Stomach (tissue), 9 donors: ENCODE results near the gene PDE4B. TPM values are rescaled to one million over a fixed set of nuclear protein-coding genes. Genes with fewer than 3 reads are reported as not detected.

Experiments
- DNase-seq, 2 donors: peaks; one replicate each; pipeline versions ENCODE4 v3.0.0 to v3.0.0-alpha.2; 2013 to 2019
- H3K27ac ChIP-seq, 5 donors: fragments of 200-600 bp in 4 of 5; sonication (generic) in 4 of 5; one replicate each; pipeline ENCODE4 v1.5.1; 2013 to 2019; ENCODE audit warnings: mild to moderate bottlenecking in 1 of 5, moderate library complexity in 1 of 5
- H3K27me3 ChIP-seq, 3 donors: fragments of 200-600 bp; sonication (generic); one replicate each; pipeline ENCODE4 v1.5.1; 2017 to 2019; ENCODE audit warnings: mixed run types in 1 of 3
- H3K36me3 ChIP-seq, 4 donors: fragments of 200-600 bp; sonication (generic); 1 replicate in 3 of 4; 2 replicates in 1 of 4; pipeline ENCODE4 v1.5.1; 2016 to 2019
- H3K4me1 ChIP-seq, 4 donors: fragments of 200-600 bp; sonication (generic); one replicate each; pipeline ENCODE4 v1.5.1; 2016 to 2019
- H3K4me3 ChIP-seq, 4 donors: fragments of 200-600 bp; sonication (generic) in 3 of 4; one replicate each; pipeline ENCODE4 v1.5.1; 2016 to 2019; ENCODE audit warnings: mild to moderate bottlenecking in 1 of 4
- H3K9me3 ChIP-seq, 4 donors: fragments of 200-600 bp; sonication (generic); one replicate each; pipeline ENCODE4 v1.5.1; 2016 to 2019
- EP300 ChIP-seq: sonication (generic); formaldehyde crosslinking; IDR thresholded peaks from one replicate; pipeline ENCODE4 v1.6.1; 2017; ENCODE audit warnings: antibody characterized with exemption
- POLR2A ChIP-seq, 4 donors: fragments of 450-650 bp; IDR thresholded peaks; one replicate each; pipeline ENCODE4 v1.6.1; 2016; ENCODE audit warnings: antibody characterized with exemption in 4 of 4, control low read depth in 2 of 4, mild to moderate bottlenecking in 1 of 4, moderate library complexity in 1 of 4
- POLR2AphosphoS5 ChIP-seq, 3 donors: sonication (generic); formaldehyde crosslinking; IDR thresholded peaks; one replicate each; pipeline ENCODE4 v1.6.1; 2016; ENCODE audit warnings: antibody characterized with exemption in 3 of 3
- WGBS, 5 donors: extraction: QIAGEN DNeasy Blood & Tissue Kit in 3 of 5; methylation state at CpG; one replicate each; pipeline versions ENCODE4 v1.1.5 to v1.1.7; 2013 to 2018; 5-methylcytosine and 5-hydroxymethylcytosine counted together
- intact Hi-C: fragments of 100-400 bp; cut with DNase I; formaldehyde crosslinking; loops from one replicate; pipeline ENCODE4 v1.15.1; 2023; ENCODE audit warnings: low total_unique reads
- polyA plus RNA-seq, 3 donors: library from polyadenylated mRNA; stranded (reverse); fragments of 200-250 nt; gene quantifications; one replicate each; pipeline ENCODE4 v1.2.3, GENCODE V29; 2013
- total RNA-seq, 5 donors: library from RNA; depleted of rRNA; stranded (reverse); fragments of >200 nt; gene quantifications; one replicate each; pipeline versions ENCODE4 v1.1.0 to v1.2.3, GENCODE V29; 2014 to 2016
- TF ChIP-seq, protein P1 (sequence below), 7 experiments: fragments of 450-650 bp in 4 of 7; fragments of 200-600 bp in 3 of 7; sonication (generic) in 3 of 7; IDR thresholded peaks; one replicate each; pipeline ENCODE4 v1.5.1; 2016 to 2019; ENCODE audit warnings: antibody characterized with exemption in 7 of 7, control low read depth in 2 of 7, mild to moderate bottlenecking in 1 of 7
- donor health status: healthy with polysubstance abuse.
- donor health status: Bipolar disorder and iron deficiency.
- donor health status: healthy.

The PDE4B gene
- total and polyA plus RNA-seq, 8 donors, result 0.45 to 34.3 (median 3.2) TPM

DNA sequence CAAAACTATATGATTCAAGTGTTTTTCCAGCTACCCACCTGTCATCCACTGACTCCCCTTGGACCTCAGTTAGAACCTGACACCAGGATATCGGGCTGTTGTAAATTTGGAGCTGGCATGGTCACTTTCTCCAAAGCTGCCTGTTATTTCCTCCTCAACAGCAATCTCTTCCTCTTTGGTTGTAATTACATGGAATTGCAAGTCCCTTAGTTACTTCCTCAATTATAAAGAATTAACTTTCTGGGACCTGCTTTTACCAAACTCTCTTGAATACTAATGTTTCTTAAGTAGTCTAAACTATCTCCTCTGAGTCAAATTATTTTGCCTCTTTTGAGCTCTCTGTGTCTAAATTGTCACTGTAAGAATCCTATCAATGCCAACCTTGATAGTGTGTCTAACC lies 590.9 kb downstream of the PDE4B start:
- no peaks in the 10 kb centered on the region for H3K27me3 ChIP-seq
- no peak overlapping the region for H3K27ac ChIP-seq
- TF ChIP-seq POLR2A (IDR thresholded peaks at IDR 0.05) (no peak), EP300 (no peak), POLR2AphosphoS5 (IDR thresholded peaks at IDR 0.05) (no peak)
- TF ChIP-seq, protein P1, sequence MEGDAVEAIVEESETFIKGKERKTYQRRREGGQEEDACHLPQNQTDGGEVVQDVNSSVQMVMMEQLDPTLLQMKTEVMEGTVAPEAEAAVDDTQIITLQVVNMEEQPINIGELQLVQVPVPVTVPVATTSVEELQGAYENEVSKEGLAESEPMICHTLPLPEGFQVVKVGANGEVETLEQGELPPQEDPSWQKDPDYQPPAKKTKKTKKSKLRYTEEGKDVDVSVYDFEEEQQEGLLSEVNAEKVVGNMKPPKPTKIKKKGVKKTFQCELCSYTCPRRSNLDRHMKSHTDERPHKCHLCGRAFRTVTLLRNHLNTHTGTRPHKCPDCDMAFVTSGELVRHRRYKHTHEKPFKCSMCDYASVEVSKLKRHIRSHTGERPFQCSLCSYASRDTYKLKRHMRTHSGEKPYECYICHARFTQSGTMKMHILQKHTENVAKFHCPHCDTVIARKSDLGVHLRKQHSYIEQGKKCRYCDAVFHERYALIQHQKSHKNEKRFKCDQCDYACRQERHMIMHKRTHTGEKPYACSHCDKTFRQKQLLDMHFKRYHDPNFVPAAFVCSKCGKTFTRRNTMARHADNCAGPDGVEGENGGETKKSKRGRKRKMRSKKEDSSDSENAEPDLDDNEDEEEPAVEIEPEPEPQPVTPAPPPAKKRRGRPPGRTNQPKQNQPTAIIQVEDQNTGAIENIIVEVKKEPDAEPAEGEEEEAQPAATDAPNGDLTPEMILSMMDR (IDR thresholded peaks at IDR 0.05), result no peak
- no peak for DNase-seq
- H3K36me3 ChIP-seq, result no peaks in the 10 kb centered on the region
- peaks cover 0 to 9% (median 0%) of the 10 kb centered on the region in 4 donors for H3K4me1 ChIP-seq
- H3K9me3 ChIP-seq, result peaks cover 0 to 13% (median 5%) of the 10 kb centered on the region in 4 donors
- 76 to 100% (median 85%) methylated on average over 1 of the region's 1 CpG for WGBS, 5 donors
- intact Hi-C loops, result no loop called here
- H3K4me3 ChIP-seq, result no peak overlapping the region

DNA sequence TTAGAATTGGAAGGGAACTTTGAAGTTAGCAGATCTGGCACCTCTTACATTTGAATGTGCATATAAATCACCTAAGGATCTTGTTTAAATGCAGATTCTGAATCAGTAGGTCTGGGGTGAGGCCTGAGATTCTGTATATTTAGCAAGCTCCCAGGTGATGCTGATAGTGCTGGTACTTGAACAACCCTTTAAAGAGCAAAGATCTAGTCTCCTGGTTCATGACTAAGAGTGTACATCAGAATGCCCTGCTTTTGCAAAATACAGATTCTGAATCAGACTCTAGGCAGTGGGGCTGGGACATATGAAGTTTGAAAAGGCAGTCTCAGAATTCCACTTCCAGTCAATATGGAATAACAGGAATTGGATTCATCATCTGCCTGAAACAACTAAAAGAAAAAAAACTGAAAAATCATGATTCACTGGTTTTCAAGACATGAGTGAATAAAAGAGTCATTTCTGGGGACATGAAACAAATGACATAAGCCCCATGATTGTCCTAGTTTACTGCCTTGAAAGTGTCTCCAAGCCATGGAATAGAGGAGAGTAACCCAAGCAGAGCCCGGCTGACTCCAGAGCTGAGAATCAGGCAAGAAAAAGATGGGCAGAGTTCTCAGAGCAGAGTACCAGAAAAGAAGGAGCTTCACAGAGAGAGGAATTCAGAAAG lies 591.7 kb downstream of the PDE4B start:
- Histone ChIP-seq H3K27me3 (no peaks in the 10 kb centered on the region), H3K4me3 (no peak overlapping the region), H3K27ac (no peak overlapping the region), H3K9me3 (peaks cover 0 to 13% (median 5%) of the 10 kb centered on the region in 4 donors), H3K4me1 (peaks cover 0 to 9% (median 0%) of the 10 kb centered on the region in 4 donors), H3K36me3 (no peaks in the 10 kb centered on the region)
- TF ChIP-seq, protein P1 (IDR thresholded peaks at IDR 0.05), result no peak
- TF ChIP-seq POLR2A (IDR thresholded peaks at IDR 0.05), result no peak
- TF ChIP-seq EP300, result no peak
- 94 to 100% (median 96%) methylated on average over 1 of the region's 1 CpG for WGBS, 5 donors
- no peak for DNase-seq
- intact Hi-C loops, result no loop called here

DNA sequence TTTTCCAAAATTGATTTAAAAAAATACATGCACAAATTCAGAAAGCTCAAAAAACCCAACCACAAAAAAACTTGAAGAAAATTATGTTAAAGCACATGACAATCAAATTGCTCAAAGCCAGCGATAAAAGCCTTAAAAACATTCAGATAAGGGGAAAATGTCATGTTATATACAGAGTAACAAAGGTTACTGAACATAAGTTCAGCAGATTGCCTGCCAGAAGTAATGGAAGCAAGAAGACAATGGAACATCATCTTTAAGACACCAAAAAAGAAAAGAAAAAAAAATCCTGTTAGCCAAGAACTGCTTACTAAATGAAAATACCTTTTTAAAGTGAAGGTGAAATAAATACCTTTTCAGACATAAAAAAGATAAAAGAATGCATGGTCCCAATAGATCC lies 594.0 kb downstream of the PDE4B start:
- no peaks in the 10 kb centered on the region for H3K36me3 ChIP-seq
- no peak for TF ChIP-seq POLR2AphosphoS5 (IDR thresholded peaks at IDR 0.05)
- TF ChIP-seq, protein P1 (IDR thresholded peaks at IDR 0.05), result no peak
- no peak for TF ChIP-seq EP300
- no peak for TF ChIP-seq POLR2A (IDR thresholded peaks at IDR 0.05)
- H3K27ac ChIP-seq, result no peak overlapping the region
- intact Hi-C loops, result no loop called here
- no peak for DNase-seq
- 76 to 81% (median 79%) methylated on average over 1 of the region's 1 CpG for WGBS, 5 donors
- peaks cover 0 to 9% (median 0%) of the 10 kb centered on the region in 4 donors for H3K4me1 ChIP-seq
- peaks cover 0 to 13% (median 5%) of the 10 kb centered on the region in 4 donors for H3K9me3 ChIP-seq
- no peaks in the 10 kb centered on the region for H3K27me3 ChIP-seq
- H3K4me3 ChIP-seq, result no peak overlapping the region

DNA sequence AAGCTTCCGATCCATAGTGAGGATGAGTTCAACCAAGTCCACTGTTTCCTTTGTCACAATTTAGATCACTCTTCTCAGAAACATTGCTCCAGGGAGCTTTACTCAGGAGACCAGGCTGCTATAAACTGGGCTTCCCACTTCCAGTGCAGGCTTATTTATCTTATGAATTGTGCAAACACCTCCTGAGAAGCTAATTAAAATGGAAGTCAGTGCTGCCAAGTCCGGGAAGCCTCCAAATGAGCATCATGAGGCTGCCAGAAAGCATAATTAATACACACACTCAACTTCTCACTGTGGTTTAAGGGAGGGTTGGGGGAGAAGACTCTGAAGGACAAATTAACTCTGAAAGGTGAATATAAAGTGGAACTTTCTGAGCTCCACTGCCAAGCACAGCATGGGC lies 596.2 kb downstream of the PDE4B start:
- Histone ChIP-seq H3K9me3 (peaks cover 0 to 13% (median 5%) of the 10 kb centered on the region in 4 donors), H3K36me3 (no peaks in the 10 kb centered on the region), H3K27me3 (no peaks in the 10 kb centered on the region), H3K4me3 (no peak overlapping the region), H3K27ac (no peak overlapping the region), H3K4me1 (no peaks in the 10 kb centered on the region)
- DNase-seq, result no peak
- TF ChIP-seq, protein P1 (IDR thresholded peaks at IDR 0.05), result no peak
- TF ChIP-seq EP300, result no peak
- TF ChIP-seq POLR2A (IDR thresholded peaks at IDR 0.05), result no peak
- no peak for TF ChIP-seq POLR2AphosphoS5 (IDR thresholded peaks at IDR 0.05)
- intact Hi-C loops, result no loop called here
- 59 to 70% (median 61%) methylated on average over 2 of the region's 2 CpGs for WGBS, 5 donors
